CD4-positive, alpha-beta T cell (primary cell): ENCODE measurements around the gene SPTLC2. TPM values are rescaled to one million over a fixed set of nuclear protein-coding genes. Genes with fewer than 3 reads are reported as not detected.

Source experiments
- ATAC-seq: fragments of 200-7000 bp; cut with Tn5 transposase; one replicate; pipeline ENCODE4 v1.10.0; 2022; ENCODE audit warnings: mild to moderate bottlenecking; ENCODE audit not compliant: poor library complexity
- CTCF ChIA-PET: fragments of 350-600 bp; sonication (Branson Sonifier 250); formaldehyde crosslinking; loops from one replicate; lab custom pipeline; 2021; ENCODE audit warnings: antibody characterized with exemption, inconsistent platforms; lab: Charles Lee
- POLR2A ChIA-PET: fragments of 350-600 bp; sonication (Branson Sonifier 250); formaldehyde crosslinking; loops from one replicate; lab custom pipeline; 2021; ENCODE audit warnings: antibody characterized with exemption, inconsistent platforms; lab: Charles Lee
- DNase-seq, 14 experiments: peaks; one replicate each; pipeline ENCODE4 v3.0.0-alpha.2; 2013 to 2020; ENCODE audit warnings: mixed read lengths in 2 of 14
- H3K27ac ChIP-seq, 2 donors: one replicate each; pipeline versions ENCODE4 v1.5.1 to v1.7.0; 2013; ENCODE audit warnings: low read length in 2 of 2, low read depth in 1 of 2, mild to moderate bottlenecking in 1 of 2
- H3K27me3 ChIP-seq, 2 experiments: 1 replicate in 1 of 2; 2 replicates in 1 of 2; pipeline versions ENCODE4 v1.6.1 to v1.7.0; 2013; ENCODE audit warnings: low read length in 2 of 2, control low read depth in 1 of 2, mild to moderate bottlenecking in 1 of 2, moderate library complexity in 1 of 2; ENCODE audit not compliant: insufficient read depth in 2 of 2, control insufficient read depth in 1 of 2
- H3K36me3 ChIP-seq: one replicate; pipeline ENCODE4 v1.6.1; 2013; ENCODE audit warnings: low read length, control low read depth; ENCODE audit not compliant: insufficient read depth
- H3K4me1 ChIP-seq: one replicate; pipeline ENCODE4 v1.6.1; 2013; ENCODE audit warnings: low read length, control low read depth; ENCODE audit not compliant: insufficient read depth
- H3K4me3 ChIP-seq: one replicate; pipeline ENCODE4 v1.5.1; 2013; ENCODE audit warnings: mild to moderate bottlenecking, low read length, moderate library complexity
- H3K9me3 ChIP-seq, 2 experiments: 1 replicate in 1 of 2; 2 replicates in 1 of 2; pipeline versions ENCODE4 v1.6.1 to v1.7.0; 2013; ENCODE audit warnings: low read length in 2 of 2, mild to moderate bottlenecking in 2 of 2, control low read depth in 1 of 2, moderate library complexity in 1 of 2; ENCODE audit not compliant: control insufficient read depth in 1 of 2, insufficient read depth in 1 of 2
- H3K27ac Mint-ChIP-seq: one replicate; pipeline ENCODE4 v1.8.0; 2020; ENCODE audit warnings: mixed read lengths
- H3K27me3 Mint-ChIP-seq: one replicate; pipeline ENCODE4 v1.8.0; 2021; ENCODE audit warnings: mixed read lengths
- H3K36me3 Mint-ChIP-seq: one replicate; pipeline ENCODE4 v1.8.0; 2021; ENCODE audit warnings: low read depth, mixed read lengths
- H3K4me1 Mint-ChIP-seq: one replicate; pipeline ENCODE4 v1.8.0; 2021; ENCODE audit warnings: low read depth, mixed read lengths
- H3K4me3 Mint-ChIP-seq: one replicate; pipeline ENCODE4 v1.8.0; 2020; ENCODE audit warnings: mild to moderate bottlenecking, mixed read lengths
- H3K9me3 Mint-ChIP-seq: one replicate; pipeline ENCODE4 v1.8.0; 2020; ENCODE audit warnings: mixed read lengths
- intact Hi-C, 2 experiments: fragments of 100-400 bp; cut with DNase I in 1 of 2; cut with micrococcal nuclease in 1 of 2; formaldehyde crosslinking; loops; one replicate each; pipeline versions ENCODE4 v1.15.1 to v1.9.0; 2023 to 2025; cut with DNase I, micrococcal nuclease
- total RNA-seq, 174 experiments: library from RNA in 2 of 174; stranded (reverse) in 2 of 174; gene quantifications; one replicate each; pipeline ENCODE4 v1.2.3 and lab custom pipeline; 2021 to 2026
- TF ChIP-seq, protein P1 (sequence below): fragments of 200-600 bp; IDR thresholded peaks from one replicate; pipeline ENCODE4 v1.8.0; 2022; ENCODE audit warnings: antibody characterized with exemption, mild to moderate bottlenecking

SPTLC2 gene
- total RNA-seq, 2 experiments from 2014 or later = 13.0 to 14.5 TPM

DNA sequence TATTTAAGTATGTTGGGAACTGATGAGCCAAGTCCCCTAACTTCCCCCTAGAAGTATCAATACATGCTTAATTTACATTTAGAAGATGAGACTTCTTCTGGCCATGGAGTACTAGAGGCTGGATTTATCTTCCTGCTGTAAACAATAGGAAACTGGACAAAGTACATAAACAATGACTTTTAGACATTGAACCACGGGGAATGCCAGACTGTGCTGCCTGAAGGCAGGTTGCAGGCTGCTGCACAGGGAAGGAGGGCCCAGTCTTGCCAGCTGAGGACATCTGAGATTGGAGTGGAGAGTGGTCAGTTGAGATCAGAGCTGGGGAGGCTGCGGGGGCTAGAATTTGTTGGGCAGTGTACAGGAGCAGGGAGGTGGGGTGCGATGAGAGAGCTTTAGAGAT is 93.3 kb downstream of the SPTLC2 start:
- no peaks in the 10 kb centered on the region for H3K4me1 ChIP-seq
- H3K9me3 ChIP-seq = no peaks in the 10 kb centered on the region
- Mint-ChIP-seq H3K36me3 (peaks cover 73% of the 10 kb centered on the region), H3K27me3 (no peaks in the 10 kb centered on the region), H3K4me3 (no peak overlapping the region), H3K4me1 (no peaks in the 10 kb centered on the region), H3K27ac (no peak overlapping the region), H3K9me3 (no peaks in the 10 kb centered on the region)
- intact Hi-C loops = no loop called here
- no peaks in the 10 kb centered on the region for H3K27me3 ChIP-seq
- ChIA-PET POLR2A (no interaction called here), CTCF (no interaction called here)
- ATAC-seq (no peak), DNase-seq (no peak)
- no peak overlapping the region for H3K4me3 ChIP-seq
- TF ChIP-seq, protein P1, sequence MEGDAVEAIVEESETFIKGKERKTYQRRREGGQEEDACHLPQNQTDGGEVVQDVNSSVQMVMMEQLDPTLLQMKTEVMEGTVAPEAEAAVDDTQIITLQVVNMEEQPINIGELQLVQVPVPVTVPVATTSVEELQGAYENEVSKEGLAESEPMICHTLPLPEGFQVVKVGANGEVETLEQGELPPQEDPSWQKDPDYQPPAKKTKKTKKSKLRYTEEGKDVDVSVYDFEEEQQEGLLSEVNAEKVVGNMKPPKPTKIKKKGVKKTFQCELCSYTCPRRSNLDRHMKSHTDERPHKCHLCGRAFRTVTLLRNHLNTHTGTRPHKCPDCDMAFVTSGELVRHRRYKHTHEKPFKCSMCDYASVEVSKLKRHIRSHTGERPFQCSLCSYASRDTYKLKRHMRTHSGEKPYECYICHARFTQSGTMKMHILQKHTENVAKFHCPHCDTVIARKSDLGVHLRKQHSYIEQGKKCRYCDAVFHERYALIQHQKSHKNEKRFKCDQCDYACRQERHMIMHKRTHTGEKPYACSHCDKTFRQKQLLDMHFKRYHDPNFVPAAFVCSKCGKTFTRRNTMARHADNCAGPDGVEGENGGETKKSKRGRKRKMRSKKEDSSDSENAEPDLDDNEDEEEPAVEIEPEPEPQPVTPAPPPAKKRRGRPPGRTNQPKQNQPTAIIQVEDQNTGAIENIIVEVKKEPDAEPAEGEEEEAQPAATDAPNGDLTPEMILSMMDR = no peak
- peaks cover 37% of the 10 kb centered on the region for H3K36me3 ChIP-seq
- no peak overlapping the region for H3K27ac ChIP-seq

DNA sequence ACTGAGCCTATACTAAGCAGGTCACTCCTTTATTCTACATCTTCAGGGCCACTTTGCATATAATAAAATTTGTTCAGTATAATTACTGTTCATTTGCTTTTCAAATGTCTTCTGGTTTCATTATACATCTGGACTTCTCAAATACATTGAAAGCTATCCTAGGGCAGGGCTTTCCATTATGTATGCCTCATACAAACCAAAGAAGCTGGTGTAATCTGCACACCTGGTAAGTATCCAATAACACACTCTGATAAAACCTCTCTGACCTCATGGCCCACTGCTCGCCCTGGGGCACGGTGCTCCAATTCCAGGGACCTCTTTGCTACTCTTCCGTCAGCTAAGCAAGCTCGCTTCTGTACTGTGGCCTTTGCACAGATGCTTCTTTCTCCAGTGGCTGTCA is 95.9 kb downstream of the SPTLC2 start:
- intact Hi-C loops = no loop called here
- Histone ChIP-seq H3K9me3 (no peaks in the 10 kb centered on the region), H3K36me3 (peaks cover 49% of the 10 kb centered on the region), H3K4me1 (no peaks in the 10 kb centered on the region), H3K27ac (no peak overlapping the region), H3K27me3 (no peaks in the 10 kb centered on the region), H3K4me3 (no peak overlapping the region)
- H3K4me1 Mint-ChIP-seq = no peaks in the 10 kb centered on the region
- no peak for ATAC-seq
- TF ChIP-seq, protein P1 = no peak
- H3K27me3 Mint-ChIP-seq = no peaks in the 10 kb centered on the region
- H3K9me3 Mint-ChIP-seq = no peaks in the 10 kb centered on the region
- H3K36me3 Mint-ChIP-seq = peaks cover 82% of the 10 kb centered on the region
- no peak for DNase-seq
- CTCF ChIA-PET = no interaction called here
- no peak overlapping the region for H3K4me3 Mint-ChIP-seq
- H3K27ac Mint-ChIP-seq = no peak overlapping the region
- POLR2A ChIA-PET = no interaction called here

DNA sequence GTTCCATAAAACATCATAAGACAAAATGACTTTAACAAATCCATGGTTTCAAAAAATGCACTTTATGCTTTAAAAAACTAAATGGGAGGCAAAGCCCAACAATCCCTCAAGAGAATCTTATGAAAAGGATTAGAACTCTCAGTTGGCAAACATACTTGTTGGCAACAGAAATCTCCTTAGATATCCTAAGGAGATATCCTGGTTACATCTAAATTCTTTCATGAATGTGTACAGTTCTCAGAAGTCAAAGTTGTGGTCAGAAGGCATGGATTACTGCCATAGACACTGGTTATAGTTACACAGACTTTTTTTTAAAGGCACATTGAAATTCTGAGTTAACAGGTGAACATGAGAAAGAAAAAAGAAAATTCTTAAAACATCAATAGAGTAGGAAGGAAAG is 100.3 kb downstream of the SPTLC2 start:
- Mint-ChIP-seq H3K4me1 (no peaks in the 10 kb centered on the region), H3K27me3 (no peaks in the 10 kb centered on the region), H3K4me3 (no peak overlapping the region), H3K36me3 (peaks cover 87% of the 10 kb centered on the region), H3K27ac (no peak overlapping the region), H3K9me3 (no peaks in the 10 kb centered on the region)
- TF ChIP-seq, protein P1 = no peak
- ChIA-PET POLR2A (no interaction called here), CTCF (no interaction called here)
- Histone ChIP-seq H3K4me3 (no peak overlapping the region), H3K36me3 (peaks cover 58% of the 10 kb centered on the region), H3K9me3 (no peaks in the 10 kb centered on the region), H3K27me3 (no peaks in the 10 kb centered on the region), H3K27ac (no peak overlapping the region), H3K4me1 (no peaks in the 10 kb centered on the region)
- intact Hi-C loops = no loop called here
- DNase-seq = no peak
- no peak for ATAC-seq
